HCEC 1CT (cell line): Measurements from ENCODE around the gene KRTAP10-10.
"Not testable (repeated sequence)": the region's sequence is repeated elsewhere in the genome, so short reads cannot be mapped to it uniquely, and the experiment has no call there.

Experiments used
- DNase-seq: peaks from one replicate; pipeline ENCODE4 v3.0.0-alpha.2; 2017

KRTAP10-10 gene, protein sequence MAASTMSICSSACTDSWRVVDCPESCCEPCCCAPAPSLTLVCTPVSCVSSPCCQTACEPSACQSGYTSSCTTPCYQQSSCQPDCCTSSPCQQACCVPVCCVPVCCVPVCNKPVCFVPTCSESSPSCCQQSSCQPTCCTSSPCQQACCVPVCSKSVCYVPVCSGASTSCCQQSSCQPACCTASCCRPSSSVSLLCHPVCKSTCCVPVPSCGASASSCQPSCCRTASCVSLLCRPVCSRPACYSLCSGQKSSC

DNA sequence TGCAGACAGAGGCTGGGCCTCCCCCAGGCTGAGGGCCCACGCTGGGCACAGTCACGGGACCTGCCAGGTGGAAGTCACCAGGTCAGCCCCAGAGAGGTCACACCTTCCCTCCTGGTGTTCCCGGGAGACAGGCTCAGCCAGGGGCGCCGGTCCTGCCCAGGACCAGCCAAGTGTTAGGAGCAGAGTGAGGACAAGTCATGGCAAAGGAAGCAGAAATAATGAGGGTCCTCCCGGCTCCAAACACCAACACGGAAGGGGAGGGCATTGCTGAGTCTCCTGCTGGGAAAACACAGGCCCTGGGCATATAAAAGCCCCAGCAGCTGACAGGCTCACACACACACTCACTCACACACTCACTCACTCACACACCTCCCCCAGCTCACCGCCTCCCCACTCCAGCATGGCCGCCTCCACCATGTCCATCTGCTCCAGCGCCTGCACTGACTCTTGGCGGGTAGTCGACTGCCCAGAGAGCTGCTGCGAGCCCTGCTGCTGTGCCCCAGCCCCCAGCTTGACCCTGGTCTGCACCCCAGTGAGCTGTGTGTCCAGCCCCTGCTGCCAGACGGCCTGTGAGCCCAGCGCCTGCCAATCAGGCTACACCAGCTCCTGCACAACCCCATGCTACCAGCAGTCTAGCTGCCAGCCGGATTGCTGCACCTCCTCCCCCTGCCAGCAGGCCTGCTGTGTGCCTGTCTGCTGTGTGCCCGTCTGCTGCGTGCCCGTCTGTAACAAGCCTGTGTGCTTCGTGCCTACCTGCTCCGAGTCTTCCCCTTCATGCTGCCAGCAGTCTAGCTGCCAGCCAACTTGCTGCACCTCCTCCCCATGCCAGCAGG, at the start of gene KRTAP10-10:
Gene KRTAP10-10, plus strand, starts transcription at position 339 of the 833 bp plus-strand sequence. Its CDS starts 62 bp downstream, at position 401.
- DNase-seq, result no peak

DNA sequence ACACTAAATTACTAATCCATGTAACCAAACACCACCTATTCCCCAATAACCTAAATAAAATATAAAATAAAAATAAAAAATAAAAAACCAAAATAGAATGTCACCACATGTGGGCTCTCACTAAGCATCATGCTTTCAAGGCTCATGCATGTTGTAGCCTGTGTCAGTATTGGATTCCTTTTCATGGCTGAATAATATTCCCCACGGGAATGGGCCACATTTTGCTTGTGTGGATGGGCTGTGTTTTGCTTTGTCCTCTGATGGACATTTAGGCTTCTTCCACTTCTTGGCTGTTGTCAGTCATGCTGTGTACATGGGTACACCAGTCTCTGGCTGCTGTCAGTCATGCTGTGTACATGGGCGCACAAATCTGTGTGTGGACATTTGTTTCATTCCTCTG, 48.1 kb upstream of the KRTAP10-10 start:
- no peak for DNase-seq

DNA sequence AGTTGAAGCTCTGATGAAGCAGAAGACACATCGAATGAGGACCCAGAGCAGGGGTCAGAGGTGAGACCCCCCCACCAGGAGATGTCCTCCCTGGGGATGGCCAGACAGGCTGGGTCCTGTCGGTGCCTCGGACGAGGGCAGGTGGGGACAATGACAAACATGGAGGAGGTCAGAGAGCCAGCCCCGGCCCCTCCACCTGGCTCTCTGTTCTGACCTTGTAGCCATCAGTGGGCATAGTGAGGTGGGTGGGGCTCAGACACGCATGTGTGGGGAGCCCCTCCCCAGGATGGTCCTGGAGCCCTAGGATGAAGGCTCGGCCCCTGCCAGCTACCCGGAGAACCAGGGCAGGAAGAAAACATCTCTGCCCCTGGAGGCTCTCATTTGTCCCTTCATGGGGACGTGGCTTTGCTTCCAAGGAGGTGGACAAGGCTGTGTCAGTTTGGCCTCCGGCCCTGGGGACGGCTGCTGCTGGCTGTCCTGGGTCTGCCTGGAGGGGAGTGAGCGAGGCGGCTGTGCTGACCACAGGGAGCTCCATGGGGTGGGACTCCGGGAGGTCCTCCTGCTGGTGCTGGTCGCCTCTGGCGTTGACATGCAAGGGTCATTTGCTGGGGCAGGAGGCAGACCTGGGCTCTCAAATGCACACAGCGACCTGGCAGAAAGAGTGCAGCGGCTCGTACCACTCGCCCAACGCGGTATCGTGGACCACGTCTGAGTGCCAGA, 47.4 kb upstream of the KRTAP10-10 start:
- DNase-seq, result no peak

DNA sequence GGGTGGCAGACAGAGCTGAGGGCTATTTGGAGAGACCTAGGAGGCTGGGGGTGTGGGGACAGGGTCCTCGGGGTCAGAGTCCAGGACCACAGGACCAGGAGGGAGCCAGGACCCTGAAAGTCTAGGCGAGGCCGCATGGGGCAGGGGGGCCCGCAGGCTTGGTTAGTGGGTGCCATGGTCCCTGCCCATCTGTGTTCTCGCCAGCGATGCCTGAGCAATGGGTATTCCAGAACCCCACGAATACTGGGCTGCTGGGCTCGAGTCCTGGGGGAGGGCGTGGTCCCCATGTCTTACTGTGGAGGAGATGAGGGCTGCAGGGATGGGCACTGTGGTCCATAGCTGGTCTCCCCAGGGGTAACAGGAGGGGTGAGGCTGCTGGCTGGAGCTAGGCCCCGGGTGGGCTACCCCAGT, 46.8 kb upstream of the KRTAP10-10 start:
- DNase-seq, result no peak

DNA sequence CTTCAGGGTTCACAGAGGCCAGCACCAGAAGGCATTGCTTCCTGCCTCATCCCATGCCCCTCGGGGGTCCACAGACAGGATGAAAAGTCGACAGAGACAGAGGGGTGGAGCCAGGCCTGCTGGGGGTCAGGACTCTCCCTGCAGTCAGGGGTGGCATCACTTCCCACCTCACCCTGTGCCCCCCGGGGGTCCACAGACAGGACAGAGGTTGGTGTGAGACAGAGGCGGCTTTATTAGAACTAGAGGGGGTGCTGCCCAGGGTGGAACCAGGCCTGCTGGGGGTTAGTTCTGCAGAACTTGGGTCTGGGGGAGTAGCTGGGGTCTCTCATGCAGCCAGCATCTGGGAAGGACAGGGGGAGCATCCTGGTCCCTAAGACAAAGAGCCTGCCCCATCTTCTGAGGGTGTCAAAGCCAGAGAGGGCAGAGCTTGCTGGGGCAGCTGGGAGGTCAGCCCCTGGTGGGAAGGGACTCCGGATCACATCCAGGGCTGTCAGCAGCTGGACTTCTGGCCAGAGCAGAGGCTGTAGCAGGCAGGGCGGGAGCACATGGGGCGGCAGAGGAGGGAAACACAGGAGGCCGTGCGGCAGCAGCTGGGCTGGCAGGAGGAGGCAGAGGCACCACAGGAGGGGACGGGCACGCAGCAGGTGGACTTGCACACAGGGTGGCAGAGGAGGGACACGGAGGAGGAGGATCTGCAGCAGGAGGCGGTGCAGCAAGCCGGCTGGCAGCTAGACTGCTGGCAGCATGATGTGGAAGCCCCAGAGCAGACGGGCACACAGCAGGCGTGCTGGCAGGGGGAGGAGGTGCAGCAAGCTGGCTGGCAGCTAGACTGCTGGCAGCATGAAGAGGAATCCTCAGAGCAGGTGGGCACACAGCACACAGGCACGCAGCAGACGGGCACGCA, 46.0 kb upstream of the KRTAP10-10 start:
- DNase-seq, result not testable (repeated sequence)

DNA sequence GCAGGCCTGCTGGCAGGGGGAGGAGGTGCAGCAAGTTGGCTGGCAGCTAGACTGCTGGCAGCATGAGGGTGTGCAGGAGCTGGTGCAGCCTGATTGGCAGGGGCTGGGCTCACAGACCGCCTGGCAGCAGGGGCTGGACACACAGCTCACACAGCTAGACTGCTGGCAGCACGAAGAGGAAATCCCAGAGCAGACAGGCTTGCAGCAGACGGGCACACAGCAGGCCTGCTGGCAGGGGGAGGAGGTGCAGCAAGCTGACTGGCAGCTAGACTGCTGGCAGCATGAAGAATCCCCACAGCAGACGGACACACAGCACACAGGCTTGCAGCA, 45.4 kb upstream of the KRTAP10-10 start:
- DNase-seq, result not testable (repeated sequence)

DNA sequence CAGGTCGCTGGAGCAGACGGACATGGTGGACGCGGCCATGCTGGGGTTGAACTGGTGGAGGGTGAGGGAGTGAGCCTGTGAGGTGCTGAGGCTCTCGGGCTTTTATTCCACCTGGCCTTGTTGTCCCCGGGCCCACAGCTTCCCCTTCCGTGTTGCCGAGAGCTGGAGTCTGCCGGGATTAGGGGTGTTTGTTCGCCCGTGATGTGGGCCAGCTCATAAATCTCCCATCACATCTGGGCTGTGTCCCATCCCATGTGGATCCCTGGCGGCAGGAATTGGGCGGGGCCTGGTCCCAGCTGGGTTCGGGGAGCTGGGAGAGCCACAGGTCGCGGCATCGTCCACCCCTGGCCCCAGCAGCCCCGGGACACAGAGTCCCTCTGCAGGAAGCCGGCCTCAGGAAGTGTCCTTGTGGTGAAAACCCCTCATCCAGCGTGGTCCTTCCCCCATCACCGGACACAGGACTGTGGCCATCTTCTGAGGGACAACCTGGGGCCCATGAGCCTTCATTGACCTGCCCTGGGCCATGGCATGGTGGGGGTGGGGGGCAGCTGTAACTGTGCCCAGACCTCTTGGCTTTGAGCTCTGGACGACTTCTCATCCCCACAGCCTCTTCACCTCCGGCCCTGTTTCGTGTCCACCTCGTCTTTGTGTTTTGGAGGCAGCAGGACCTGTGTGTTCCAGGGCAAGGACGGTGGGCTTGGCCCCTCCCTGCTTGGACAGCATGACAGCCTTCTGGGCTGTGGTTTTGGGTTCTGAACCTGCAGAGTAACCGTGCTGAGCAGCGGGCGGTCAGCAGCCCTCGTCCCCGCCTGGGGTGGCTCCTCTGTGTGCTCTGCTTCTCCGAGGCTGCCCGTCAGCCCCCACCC, 44.5 kb upstream of the KRTAP10-10 start, which contains the start of gene KRTAP10-6:
Gene KRTAP10-6, minus strand, starts transcription at position 60 of the 866 bp plus-strand sequence. Its CDS starts 21 bp downstream, at position 39.
- no peak for DNase-seq

DNA sequence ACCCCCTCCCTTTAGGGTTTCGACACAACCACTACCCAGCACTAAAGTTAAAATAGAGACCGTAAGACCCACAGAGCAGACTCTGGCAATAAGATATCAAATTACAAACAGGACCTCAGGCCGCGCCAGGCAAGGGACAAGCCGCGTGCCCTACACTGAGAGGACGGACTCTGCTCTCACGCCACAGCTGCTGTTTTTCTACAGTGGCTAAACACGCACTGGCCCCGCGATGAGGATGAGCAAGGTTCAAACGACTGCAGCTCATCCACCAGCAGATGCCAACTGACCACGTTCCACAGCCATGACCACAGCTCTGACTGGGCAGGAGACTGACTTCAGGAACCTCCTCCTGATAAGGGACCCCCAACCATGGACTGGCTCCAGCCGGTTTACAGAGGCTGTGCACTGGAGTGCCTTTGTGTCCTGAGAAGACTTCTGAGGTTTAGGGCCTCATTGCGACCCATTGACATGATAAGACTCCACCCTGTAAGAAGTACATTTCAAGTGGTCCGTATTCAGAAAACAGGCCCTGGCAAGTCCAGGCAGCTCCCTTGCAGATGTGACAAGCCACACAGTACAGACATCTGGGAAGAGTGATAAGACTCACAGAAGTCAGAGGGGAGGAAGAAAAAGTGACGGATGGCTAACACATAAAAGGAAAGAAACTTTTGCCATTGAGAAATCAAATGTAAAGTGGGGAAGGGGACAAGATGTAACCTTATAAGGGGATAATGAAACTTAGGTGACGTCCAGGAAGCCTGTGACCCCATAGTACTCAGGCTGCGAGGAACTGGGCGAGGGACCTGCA, 43.4 kb upstream of the KRTAP10-10 start:
- DNase-seq, result no peak

DNA sequence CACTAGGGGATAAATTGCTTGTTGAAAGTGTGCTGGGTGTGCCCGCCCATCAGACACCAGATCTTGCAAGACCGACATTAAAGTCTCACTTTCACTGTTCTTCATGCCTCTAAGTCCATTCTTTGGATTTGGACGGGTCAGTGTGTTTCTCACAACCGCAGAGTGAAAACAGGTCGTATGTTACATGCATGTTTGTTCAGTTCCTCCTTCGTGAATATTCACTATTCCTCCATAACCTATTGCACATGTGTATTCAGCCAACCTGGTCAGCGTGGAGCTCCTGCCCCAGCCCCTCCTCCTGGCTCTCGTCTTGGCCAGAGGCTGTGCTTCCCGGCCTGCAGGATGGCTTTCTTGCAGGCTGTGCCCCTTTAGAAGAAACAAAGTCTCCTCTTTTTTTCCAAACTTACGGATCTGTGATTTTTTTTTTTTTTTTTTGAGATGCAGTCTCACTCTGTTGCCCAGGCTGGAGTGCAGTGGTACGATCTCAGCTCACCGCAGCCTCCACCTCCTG, 42.7 kb upstream of the KRTAP10-10 start:
- DNase-seq, result no peak

DNA sequence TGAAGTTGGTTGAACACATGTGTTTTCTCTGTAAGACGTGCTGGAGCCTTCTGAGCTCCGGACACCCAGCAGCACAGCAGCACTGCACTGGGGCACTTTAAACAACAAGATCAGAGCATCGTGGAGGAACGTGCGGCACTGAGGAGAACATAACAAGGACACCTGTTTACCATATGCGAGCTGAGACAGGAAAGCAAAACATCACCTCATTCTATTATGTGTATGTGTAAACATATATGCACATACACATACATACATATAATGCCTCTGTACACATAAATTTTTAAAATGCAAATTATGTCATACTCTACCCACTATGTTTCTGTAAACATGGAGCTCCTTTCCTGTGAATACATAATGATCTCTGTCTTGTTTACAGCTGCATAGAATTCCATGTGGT, 41.6 kb upstream of the KRTAP10-10 start:
- no peak for DNase-seq

DNA sequence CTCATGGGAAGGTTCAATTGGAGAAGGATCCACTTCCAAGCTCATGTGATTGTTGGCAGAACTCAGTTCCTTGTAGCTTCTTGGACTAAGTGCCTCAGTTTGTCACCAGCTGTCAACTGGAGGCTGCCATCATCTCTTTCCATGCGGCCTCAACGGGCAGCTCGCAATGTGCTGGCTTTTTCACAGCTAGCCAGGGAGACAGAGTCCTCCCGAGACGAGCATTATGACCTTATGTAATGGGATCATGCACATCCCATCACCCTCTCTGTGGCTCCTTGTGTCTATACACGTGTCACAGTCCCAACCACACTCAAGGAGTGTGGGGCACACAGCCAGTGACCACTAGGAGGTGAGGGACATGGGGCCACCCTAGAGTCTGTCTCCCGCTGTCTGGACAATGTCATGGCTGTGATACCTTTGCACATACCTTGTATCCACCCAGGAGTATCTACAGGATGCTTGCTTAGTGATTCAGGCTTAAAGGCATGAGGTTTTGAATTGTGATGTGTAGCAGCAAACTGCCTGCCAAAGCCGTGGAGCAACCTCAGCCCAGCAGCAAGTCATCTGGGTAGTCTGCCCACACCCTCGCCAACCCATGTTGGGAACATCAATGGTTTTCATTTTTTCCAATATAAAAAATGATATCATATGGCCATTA, 41.0 kb upstream of the KRTAP10-10 start:
- DNase-seq, result no peak

DNA sequence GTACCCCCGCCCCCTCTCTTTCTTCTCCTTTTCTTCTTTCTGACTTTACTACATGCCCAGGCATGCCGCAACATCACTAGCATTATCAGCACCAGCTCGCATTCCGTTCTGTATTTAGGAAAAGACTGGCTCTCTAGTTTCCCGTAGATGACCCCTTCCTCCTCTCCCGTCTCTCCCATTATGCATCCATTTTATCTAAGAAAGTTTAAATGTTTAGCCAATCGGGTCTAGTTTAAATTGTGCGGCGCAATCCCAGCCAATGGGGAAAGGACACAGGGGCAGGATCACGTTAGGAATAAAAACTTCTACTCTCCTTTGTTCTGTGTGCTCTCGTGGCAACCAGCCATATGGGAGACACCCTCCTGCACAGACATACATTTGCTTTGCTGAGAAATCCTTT, 39.1 kb upstream of the KRTAP10-10 start:
- DNase-seq, result no peak

DNA sequence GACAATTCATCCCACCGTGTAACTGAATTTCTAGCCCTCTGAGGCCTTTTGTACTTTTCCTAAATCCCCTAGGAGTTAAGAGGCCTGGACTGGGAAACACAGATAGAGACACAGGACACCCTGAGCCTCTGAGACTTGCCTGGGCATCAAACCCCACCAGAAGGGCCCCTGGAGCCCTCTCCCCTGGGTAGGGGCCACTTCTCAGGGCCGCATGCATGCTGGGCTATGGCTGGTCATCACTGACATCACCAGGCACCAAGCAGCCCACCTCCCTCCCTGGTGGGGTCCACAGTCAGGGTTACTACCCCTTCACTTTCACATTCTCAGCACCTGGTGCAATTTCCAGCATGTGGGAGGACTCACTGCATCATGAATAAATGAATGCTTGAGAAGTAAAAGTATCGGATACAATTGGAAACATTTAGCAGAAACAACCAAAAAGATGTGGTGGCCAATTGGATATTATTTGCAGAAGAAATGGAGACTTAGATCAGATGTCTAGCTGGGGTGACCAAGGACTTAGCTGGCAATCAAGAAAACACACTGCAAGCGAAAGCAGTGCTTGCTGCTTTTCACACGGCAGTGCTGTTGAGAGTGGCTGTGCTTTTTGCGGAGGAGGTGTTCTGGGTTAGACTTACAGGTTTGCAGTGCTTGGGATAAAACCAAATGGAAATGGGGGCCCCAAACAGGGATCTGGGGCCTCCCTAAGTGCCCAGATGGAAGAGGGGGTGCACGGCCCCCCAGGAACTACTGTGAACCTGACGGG, 37.7 kb upstream of the KRTAP10-10 start:
- no peak for DNase-seq

DNA sequence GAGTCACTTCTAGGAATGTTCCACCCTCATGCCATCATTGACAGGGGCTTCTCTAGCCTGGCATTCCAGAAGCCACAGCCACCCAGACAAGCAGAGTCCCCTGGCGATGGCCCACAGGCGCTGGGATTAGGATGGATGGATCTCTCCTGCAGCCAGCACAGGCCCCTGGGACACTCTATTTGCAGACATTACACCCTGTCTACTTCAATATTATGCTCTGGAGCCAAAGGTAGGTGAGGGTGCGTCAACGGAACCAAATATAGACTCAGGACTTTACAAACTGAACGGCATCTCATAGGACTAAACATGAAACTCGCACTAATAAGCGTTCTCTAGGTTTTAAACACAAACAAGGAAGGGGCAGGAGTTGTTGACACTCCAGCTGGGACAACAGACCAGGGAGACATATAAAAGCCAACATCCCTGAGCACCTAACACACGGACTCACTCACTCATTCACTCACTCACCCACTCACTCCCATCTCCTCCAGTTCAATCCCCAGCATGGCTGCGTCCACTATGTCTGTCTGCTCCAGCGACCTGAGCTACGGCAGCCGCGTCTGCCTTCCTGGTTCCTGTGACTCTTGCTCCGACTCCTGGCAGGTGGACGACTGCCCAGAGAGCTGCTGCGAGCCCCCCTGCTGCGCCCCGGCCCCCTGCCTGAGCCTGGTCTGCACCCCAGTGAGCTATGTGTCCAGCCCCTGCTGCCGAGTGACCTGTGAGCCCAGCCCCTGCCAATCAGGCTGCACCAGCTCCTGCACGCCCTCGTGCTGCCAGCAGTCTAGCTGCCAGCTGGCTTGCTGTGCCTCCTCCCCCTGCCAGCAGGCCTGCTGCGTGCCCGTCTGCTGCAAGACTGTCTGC, 36.8 kb upstream of the KRTAP10-10 start, which contains the start of gene KRTAP10-7:
Gene KRTAP10-7, plus strand, starts transcription at position 480 of the 861 bp plus-strand sequence. Its CDS starts 25 bp downstream, at position 505.
- not testable (repeated sequence) for DNase-seq

DNA sequence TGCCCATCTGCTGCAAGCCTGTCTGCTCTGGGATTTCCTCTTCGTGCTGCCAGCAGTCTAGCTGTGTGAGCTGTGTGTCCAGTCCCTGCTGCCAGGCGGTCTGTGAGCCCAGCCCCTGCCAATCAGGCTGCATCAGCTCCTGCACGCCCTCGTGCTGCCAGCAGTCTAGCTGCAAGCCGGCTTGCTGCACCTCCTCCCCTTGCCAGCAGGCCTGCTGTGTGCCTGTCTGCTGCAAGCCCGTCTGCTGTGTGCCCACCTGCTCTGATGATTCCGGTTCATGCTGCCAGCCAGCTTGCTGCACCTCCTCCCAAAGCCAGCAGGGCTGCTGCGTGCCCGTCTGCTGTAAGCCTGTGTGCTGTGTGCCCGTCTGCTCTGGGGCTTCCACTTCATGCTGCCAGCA, 36.1 kb upstream of the KRTAP10-10 start:
- DNase-seq, result not testable (repeated sequence)

DNA sequence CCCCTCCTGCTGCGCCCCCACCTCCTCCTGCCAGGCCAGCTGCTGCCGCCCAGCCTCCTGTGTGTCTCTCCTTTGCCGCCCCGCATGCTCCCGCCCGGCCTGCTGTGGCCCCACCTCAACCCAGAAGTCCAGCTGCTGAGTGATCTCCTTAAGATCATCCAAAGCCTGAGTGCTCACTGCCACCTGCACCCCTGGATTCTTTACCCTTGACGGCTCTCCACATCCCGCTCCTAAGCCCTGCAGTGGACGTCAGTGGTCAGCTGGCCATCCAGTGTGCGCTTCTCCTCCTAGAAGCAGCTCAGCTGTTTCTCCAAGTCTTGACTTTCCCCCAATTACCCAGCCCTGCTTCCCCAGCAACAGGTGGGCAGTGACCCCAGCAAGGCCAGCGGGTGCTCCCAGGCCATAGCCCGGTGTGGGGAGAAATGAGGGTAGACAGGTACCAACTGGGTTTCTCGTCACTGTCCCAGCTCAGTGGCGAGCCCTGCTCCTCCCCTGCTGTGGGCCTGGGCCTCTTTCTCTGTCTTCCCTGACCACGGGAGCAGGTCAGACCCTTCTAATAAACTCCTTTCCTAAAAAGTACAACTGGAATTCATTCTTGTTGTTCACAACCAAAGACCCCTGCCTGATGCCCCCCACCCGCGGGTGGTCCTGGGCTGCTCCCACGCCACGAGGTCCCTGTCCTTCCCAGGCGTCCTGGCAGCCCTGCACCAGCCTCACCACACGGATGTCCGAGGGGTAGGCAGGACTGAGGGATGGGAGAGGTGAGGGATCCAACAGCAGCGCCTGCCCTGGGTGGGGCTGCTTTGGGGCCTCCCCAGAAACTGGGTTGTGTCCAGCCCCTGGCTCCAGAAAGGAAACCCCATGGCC, 35.3 kb upstream of the KRTAP10-10 start:
- DNase-seq, result no peak

DNA sequence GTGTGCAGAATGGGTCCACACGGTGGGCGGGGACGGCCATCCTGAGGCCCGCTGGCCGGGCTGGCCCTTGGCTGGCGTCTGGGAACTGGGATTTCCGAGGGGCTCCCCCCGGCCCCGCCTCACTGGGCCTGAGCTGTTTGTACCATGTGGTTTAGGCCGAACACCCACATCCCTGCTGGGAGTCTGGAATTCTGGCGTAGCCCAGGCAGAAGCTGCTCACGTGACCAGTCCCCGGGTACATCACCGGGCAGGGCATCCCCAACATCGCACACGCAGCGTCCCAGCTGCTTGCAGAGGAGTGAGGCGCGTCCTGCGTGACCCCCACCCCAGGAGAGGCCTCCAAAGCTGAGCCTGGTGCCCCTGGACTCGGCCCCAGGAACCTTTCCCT, 34.7 kb upstream of the KRTAP10-10 start:
- no peak for DNase-seq
